Sciatic nerve (tissue), 2 donors: ENCODE results near the gene GRAMD2B. TPM values are rescaled to one million over a fixed set of nuclear protein-coding genes. Genes with fewer than 3 reads are reported as not detected.
"Not testable (repeated sequence)": the region's sequence is repeated elsewhere in the genome, so short reads cannot be mapped to it uniquely, and the experiment has no call there.

ENCODE experiments used
- ATAC-seq: fragments of 200-7000 bp; cut with Tn5 transposase; one replicate; pipeline ENCODE4 v1.9.1; 2020; ENCODE audit warnings: mild to moderate bottlenecking, moderate library complexity
- DNase-seq: peaks from one replicate; pipeline ENCODE4 v3.0.0-alpha.2; 2020; ENCODE audit warnings: low spot score
- intact Hi-C: fragments of 100-400 bp; cut with DNase I; formaldehyde crosslinking; loops from one replicate; pipeline ENCODE4 v1.14.2; 2022
- total RNA-seq: library from RNA; stranded (reverse); fragmentation: NEBNext Ultra II Directional; extraction: Animal tissue kit (Norgen Biotek cat#: 25700); gene quantifications from one replicate; pipeline ENCODE4 v1.2.1, GENCODE V29; 2021
- donor health status: DM: no; HTN: no; CAD: no.
- donor health status: DM: no; HTN: no; CAD: no.

Gene GRAMD2B
- total RNA-seq, 1 donor from 2014 or later, result 42.3 TPM

GRCh38 chr5:126468091-126468490 is 44.9 kb downstream of the GRAMD2B start:
- intact Hi-C loops, result no loop called here
- DNase-seq (no peak), ATAC-seq (peak; percentile 63)

GRCh38 chr5:126469536-126470316 is 46.5 kb downstream of the GRAMD2B start:
- DNase-seq (no peak), ATAC-seq (no peak)
- intact Hi-C loops, result no loop called here

- ATAC-seq, intact Hi-C loops, DNase-seq: not testable (repeated sequence)
These were observed 47.3 kb downstream of the GRAMD2B start for GRCh38 chr5:126470529-126470928.

GRCh38 chr5:126471247-126471646 is 48.0 kb downstream of the GRAMD2B start:
- ATAC-seq (no peak), DNase-seq (no peak)
- intact Hi-C loops, result no loop called here

- intact Hi-C loops, result no loop called here
- ATAC-seq (no peak), DNase-seq (no peak)
These were observed 48.8 kb downstream of the GRAMD2B start for GRCh38 chr5:126471875-126472537.

- DNase-seq, result no peak
- ATAC-seq, result no peak
- intact Hi-C loops, result no loop called here
These were observed 49.3 kb downstream of the GRAMD2B start for GRCh38 chr5:126472538-126472889.

- DNase-seq (no peak), ATAC-seq (peak; percentile 76)
- intact Hi-C loops, result no loop called here
These were observed 54.3 kb downstream of the GRAMD2B start for GRCh38 chr5:126477294-126478117.

GRCh38 chr5:126479810-126480209 is 56.6 kb downstream of the GRAMD2B start:
- ATAC-seq (peak; percentile 64), DNase-seq (no peak)
- intact Hi-C loops, result no loop called here

GRCh38 chr5:126480824-126481223 is 57.6 kb downstream of the GRAMD2B start:
- DNase-seq (no peak), ATAC-seq (no peak)
- intact Hi-C loops, result no loop called here

- ATAC-seq, result no peak
- intact Hi-C loops, result no loop called here
- DNase-seq, result no peak
These were observed 58.0 kb downstream of the GRAMD2B start for GRCh38 chr5:126481243-126481642.

GRCh38 chr5:126482591-126482990 is 59.4 kb downstream of the GRAMD2B start:
- ATAC-seq, result no peak
- intact Hi-C loops, result no loop called here
- DNase-seq, result no peak

- intact Hi-C loops, result no loop called here
- no peak for DNase-seq
- peak; percentile 43 for ATAC-seq
These were observed 59.9 kb downstream of the GRAMD2B start for GRCh38 chr5:126483156-126483555.

- DNase-seq (no peak), ATAC-seq (no peak)
- intact Hi-C loops, result no loop called here
These were observed 61.0 kb downstream of the GRAMD2B start for GRCh38 chr5:126484253-126484652.

GRCh38 chr5:126486332-126486731 is 63.1 kb downstream of the GRAMD2B start:
- ATAC-seq, result no peak
- intact Hi-C loops, result no loop called here

GRCh38 chr5:126487596-126487995 is 64.4 kb downstream of the GRAMD2B start:
- DNase-seq (no peak), ATAC-seq (no peak)
- intact Hi-C loops, result no loop called here

More at GRCh38 chr5:126486332-126486731, 63.1 kb downstream of the GRAMD2B start:
- DNase-seq, result no peak

GRCh38 chr5:126488443-126489065 is 65.3 kb downstream of the GRAMD2B start:
- DNase-seq, result no peak

GRCh38 chr5:126490167-126490940 is 67.1 kb downstream of the GRAMD2B start:
- ATAC-seq (peak; percentile 92), DNase-seq (peak; percentile 70)
- intact Hi-C loops, result no loop called here

More at GRCh38 chr5:126488443-126489065, 65.3 kb downstream of the GRAMD2B start:
- ATAC-seq, result no peak
- intact Hi-C loops, result no loop called here

- intact Hi-C loops, result no loop called here
- no peak for ATAC-seq
- DNase-seq, result no peak
These were observed 69.7 kb downstream of the GRAMD2B start for GRCh38 chr5:126492939-126493338.
